ENCODE measurements around the gene SERPINA4.
"Not testable (repeated sequence)": the region's sequence is repeated elsewhere in the genome, so short reads cannot be mapped to it uniquely, and the experiment has no call there.

SERPINA4 gene

GRCh38 chr14:94593376-94593748 is 32.1 kb downstream of the SERPINA4 start:
- DNase-seq, result no peak

DNA sequence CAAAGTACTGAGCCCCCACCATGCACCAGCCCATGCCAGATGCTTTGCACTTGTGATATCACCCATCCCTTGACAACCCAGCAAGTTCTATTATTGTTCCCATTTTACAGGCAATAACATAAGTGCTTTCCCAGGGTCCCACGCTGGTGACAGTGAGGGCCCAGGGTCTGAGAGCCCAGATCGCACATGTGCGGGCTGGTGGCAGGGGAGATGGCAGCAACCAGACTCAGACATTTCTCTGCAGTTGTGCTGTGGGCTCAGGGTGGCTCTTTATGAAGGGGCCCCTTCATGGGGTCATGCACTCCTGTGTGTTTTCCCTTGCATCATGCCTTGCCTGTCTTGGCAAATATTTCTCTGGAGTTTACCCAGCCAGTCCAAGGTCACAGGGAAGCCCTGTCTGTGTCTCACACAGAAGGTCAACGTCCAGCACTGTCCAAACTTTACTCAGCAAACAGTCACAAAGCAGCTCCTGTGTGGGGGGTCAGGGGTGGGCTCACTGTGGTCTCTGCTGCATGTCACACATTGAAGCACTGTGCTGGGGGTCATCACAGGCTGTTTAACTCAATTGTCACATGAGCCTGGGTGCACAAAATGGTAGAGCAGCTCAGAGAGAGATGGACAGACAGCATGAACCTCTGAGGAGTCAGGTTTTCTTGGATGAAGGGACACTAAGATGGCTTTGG is 32.6 kb downstream of the SERPINA4 start:
- no peak for DNase-seq

DNA sequence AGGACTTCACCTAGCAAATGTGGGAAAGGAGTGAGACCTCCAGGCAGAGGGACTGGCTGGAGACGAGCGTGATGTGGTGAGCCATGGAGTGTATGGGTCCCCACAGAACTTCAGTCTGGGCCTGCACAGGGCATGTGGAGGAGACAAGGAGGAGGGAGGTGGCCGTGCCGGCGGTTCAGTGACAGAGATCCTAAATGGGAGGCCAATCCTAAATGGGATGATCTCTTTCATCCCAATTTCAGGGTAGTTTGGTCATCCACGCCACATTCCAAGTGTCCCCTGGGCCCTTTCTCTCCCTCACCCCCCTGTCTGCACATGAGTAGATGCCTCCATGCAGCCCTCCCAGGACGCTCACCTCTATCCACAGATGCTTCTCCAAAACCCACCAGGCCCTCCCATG is 33.2 kb downstream of the SERPINA4 start:
- no peak for DNase-seq

DNA sequence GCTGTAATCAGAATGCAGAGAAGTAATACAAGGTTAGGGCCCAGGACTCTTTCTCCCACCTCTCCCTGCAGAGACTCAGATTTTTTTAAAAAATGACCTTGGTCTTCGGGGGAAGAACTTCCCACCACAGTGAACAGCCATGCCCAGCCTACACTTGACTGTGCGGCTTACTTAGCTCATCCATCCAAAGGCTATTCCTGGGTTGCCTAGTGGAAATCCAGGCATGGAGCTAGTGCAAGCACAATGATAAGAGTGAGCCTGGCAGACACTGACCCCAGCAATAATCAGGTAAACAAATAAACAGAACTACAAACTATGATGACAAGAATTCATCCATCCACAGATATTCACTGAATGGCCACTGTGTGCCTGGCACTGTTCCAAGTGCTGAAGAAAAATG is 34.7 kb downstream of the SERPINA4 start:
- no peak for DNase-seq

GRCh38 chr14:94596361-94596760 is 35.1 kb downstream of the SERPINA4 start:
- DNase-seq, result no peak

DNA sequence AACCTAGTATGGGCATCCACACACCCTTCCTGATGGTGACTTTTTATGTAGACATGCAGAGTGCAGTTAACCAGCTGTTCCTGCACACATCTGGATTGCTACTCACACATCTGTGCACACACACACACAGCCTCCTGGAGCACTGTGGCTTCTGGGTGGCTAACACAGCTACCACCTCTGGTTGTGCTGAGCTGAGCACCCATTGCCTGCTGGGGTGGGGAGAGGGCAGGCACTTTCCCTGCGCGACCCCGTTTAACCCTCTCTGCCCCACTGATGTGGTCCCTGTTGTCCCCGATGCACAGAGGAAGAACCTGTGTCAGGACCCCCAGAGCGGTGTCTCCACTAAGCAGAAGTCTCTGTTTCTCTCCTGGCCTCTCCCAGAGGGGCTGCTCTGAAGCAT is 36.5 kb downstream of the SERPINA4 start:
- DNase-seq, result no peak

GRCh38 chr14:94598506-94598815 is 37.2 kb downstream of the SERPINA4 start:
- DNase-seq, result no peak

DNA sequence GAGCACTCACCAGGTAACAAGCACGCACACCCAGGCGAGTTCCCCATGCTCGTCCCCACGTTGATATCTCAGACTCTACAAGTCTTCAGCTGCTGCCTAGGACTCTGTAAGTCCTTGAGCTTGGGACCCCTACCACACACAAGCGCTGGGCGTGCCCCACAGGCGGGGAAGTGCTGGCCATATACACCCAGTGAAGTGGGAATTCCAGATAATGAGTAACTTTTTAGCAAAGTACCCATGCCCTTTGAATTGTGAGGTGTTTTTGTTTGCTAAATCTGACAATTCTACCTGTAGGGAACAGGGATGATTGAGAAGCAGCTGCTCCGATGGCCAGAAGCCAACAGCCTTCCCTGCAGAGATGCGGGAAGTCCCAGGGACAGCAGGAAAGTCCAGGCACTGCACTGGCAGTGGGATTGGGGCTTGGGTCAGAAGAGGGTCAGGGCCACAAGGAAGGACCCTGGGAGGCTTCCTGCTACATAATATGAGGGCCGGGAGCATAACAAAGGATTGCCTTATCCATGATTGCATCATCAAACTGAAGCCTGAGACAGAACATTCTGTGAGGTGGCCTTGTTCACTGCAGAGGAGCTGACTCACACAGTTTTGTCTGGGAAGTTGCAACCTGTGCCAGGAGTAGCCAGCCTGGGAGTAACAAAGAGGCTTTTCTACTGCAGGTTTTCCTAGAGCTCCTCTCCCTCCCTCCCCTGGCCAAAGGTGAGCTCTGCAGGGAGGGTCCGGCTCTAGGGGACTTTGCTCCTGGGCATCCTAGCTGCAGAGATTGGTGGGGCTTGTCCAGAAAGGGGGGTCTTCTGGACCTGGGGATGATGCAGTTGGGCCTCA is 37.8 kb downstream of the SERPINA4 start:
- no peak for DNase-seq

GRCh38 chr14:94599656-94600004 is 38.4 kb downstream of the SERPINA4 start:
- DNase-seq, result no peak

DNA sequence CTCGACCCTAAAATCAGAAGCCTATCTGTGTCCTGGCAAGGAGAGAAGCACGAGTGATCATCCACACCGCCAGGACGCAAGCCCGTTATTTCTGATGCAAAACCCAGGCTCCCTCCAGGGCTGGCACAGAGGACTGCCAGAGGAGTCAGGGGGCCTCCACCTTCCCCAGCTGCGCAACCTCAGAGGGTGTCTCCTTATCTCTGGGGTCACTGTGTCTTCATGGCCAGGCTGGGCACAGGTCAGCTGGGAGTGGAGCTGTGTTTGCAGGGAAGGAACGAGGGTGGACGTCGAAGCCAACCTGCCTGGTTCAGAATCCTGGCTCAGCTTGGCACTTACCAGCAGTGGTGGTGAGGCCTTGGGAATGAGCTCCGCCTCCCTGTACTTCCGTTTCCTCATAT is 38.9 kb downstream of the SERPINA4 start:
- DNase-seq, result no peak

- DNase-seq, result peak; percentile 18
Observed at GRCh38 chr14:94601884-94602391, 40.7 kb downstream of the SERPINA4 start.

DNA sequence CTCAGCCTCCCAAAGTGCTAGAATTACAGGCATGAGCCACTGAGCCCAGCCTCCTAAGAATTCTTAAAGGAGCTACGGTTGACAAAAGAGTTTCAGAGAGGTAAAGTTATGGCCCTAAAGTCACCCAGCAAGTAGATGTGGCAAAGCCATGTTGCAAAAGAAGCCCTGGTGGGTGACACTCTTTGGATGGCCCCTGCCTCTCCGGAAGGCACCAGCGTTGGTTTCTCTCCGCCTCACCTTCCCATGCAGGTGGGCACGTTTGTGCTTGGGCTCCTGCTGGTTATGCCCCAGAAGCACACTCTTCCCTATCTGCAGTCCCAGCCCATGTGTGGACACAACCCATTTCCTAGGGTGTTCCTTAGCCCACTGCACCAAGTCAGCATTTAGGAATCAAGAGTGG is 41.5 kb downstream of the SERPINA4 start:
- no peak for DNase-seq

DNA sequence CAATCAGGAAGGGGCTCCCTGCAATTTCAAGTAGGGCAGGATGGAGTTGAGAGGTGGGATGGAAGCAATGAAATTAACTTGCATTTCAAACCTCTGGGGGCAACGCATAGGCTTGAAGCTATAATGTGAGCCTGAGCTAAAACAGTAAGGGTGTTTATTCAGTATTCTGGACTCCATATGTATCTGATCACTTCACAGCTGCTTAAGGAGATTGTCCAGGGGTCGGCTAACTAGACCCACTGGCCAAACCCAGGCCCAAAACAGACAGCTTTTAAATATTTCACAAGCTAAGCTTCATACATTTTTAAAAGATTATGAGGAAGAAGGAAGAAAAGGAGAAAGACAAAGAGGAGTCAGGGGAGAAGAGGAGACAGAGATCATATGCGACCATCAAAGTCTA is 44.1 kb downstream of the SERPINA4 start:
- DNase-seq, result no peak

GRCh38 chr14:94608966-94609365 is 47.7 kb downstream of the SERPINA4 start:
- not testable (repeated sequence) for DNase-seq

DNA sequence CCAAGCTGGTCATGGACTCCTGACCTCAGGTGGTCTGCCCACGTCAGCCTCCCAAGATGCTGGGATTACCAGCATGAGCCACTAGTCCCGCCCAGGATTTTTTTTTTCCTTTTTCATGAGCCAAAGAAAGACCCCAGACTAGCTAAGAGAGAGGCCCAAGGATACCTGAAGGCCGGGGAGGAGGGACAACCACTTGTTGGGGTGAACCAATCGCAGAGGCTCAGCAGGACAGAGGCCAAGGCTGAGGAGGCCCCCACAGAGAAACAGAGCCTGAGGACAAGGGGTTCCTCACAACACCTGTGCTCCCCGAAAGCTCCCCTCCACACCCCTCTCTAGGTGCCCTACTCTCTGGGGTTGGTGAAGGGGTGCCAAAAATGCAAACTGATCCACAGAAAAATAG is 49.9 kb downstream of the SERPINA4 start:
- DNase-seq, result no peak

- no peak for DNase-seq
Observed at GRCh38 chr14:94612174-94612573, 50.9 kb downstream of the SERPINA4 start, which contains the start of gene SERPINA3. Gene SERPINA3, plus strand, starts transcription at chr14:94612391. Its CDS starts 2,051 bp downstream, at chr14:94614442.

GRCh38 chr14:94612580-94613554 is 51.6 kb downstream of the SERPINA4 start:
- no peak for DNase-seq

DNA sequence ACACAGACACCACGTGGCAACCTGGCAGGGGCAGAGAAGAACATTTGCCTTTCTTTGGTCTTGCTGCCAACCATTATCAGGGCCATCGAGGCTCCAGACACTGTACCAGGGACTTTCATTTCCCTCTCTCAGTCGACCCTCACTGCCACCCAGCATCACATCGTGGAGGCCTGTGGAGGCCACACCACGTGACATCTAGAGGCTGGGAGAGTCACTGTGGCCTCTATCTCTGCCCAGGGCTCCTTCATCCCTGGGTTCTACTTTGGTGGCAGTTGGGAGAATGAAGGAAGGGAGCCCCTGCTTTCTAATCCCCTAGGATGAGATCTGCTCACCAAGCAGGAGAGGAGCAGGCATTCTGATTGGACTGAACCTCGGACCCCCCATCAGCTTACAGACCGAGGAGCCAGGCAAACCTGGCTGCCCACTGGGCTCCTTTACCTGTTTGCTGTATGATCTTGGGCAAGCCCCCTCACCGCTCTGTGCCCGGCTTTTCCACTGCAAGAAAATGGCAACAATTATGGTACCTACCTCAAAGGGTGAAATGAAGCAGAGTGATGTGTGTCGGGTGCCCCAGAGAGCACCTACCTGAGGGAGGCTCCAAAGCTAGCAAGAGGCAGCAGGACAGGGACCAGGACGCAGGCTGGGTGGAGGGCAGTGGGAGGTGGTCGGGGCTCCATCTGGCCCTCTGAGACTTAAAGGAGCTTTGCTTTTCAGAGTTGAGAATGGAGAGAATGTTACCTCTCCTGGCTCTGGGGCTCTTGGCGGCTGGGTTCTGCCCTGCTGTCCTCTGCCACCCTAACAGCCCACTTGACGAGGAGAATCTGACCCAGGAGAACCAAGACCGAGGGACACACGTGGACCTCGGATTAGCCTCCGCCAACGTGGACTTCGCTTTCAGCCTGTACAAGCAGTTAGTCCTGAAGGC is 52.7 kb downstream of the SERPINA4 start:
- DNase-seq, result no peak

DNA sequence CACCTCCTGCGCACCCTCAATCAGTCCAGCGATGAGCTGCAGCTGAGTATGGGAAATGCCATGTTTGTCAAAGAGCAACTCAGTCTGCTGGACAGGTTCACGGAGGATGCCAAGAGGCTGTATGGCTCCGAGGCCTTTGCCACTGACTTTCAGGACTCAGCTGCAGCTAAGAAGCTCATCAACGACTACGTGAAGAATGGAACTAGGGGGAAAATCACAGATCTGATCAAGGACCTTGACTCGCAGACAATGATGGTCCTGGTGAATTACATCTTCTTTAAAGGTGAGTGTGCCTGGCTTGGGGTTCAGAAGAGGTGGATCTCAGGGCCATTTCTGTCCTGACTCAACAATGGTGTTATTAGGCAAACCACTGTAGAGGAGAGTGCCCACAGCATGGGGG is 53.6 kb downstream of the SERPINA4 start:
- DNase-seq, result no peak

DNA sequence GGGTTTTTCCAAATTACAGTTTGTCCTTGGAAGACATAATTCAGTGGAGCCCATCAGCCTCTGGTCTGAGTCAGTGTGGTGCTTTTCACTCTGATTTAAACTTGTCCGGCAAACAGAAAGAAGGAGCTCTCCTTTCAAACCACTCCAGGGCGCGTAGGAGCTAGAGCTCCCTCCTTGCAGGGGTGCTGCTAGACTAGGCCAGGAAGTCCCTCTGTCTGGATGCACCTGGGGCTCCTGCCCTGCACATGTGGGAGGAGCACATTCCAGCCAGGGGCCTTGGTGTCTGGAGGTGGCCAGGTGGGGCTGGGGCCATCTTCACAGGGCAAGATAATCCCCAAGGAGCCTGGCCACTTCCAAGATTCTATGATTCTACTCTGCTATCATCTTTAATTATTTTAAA is 54.0 kb downstream of the SERPINA4 start:
- DNase-seq, result no peak

GRCh38 chr14:94615823-94616570 is 54.8 kb downstream of the SERPINA4 start:
- DNase-seq, result no peak

All from GOT3 (cell line).